NCI-H1436 (cell line): Measurements from ENCODE around the gene ZNF799.
"Not testable (repeated sequence)": the region's sequence is repeated elsewhere in the genome, so short reads cannot be mapped to it uniquely, and the experiment has no call there.

Source experiments
- DNase-seq: peaks from one replicate; lab custom pipeline; 2025; lab: John Stamatoyannopoulos, UW

The ZNF799 gene

DNA sequence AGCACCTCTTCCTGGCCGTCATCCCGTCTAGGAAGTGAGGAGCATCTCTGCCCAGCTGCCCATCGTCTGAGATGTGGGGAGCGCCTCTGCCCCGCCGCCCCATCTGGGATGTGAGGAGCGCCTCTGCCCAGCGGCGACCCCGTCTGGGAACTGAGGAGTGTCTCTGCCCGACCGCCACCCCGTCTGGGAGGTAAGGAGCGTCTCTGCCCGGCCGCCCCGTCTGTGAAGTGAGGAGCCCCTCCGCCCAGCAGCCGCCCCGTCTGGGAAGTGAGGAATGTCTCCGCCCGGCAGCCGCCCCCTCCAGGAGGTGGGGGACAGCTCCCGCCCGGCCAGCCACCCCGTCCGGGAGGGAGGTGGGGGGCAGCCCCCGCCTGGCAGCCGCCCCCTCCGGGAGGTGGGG is 38.8 kb downstream of the ZNF799 start:
- not testable (repeated sequence) for DNase-seq

DNA sequence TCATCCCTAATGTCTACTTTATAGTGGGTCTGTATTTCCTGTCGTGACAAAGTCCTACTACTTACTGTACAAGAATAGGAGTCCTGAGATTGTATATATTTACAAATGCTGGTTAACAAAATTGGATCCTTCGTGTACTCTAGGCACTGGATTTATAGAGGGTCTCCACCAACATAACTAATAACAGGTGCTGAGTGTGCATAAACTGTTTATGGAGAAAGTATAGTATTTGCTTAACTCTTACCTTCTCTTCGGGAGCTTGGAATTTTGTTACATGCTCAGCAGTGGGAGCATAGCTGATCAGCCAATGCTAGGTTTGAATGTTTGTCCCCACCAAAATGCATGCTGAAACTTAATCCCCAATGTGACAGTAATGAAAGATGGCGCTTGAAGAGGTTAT is 47.7 kb downstream of the ZNF799 start:
- DNase-seq = no peak

DNA sequence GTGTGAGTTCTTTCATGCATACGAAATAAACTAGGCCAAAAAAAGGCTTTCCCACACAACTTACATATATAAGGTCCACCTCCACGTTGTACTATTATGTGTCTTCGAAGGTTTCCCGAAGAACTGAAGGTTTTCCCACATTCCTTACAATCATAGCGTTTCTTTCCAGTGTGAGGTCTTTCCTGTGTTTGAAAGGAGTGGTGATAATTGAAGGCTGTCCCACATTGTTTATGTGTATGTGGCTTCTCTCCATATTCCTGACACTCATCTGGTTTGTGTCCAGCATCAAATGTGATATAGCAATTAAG is 50.2 kb downstream of the ZNF799 start:
- no peak for DNase-seq

DNA sequence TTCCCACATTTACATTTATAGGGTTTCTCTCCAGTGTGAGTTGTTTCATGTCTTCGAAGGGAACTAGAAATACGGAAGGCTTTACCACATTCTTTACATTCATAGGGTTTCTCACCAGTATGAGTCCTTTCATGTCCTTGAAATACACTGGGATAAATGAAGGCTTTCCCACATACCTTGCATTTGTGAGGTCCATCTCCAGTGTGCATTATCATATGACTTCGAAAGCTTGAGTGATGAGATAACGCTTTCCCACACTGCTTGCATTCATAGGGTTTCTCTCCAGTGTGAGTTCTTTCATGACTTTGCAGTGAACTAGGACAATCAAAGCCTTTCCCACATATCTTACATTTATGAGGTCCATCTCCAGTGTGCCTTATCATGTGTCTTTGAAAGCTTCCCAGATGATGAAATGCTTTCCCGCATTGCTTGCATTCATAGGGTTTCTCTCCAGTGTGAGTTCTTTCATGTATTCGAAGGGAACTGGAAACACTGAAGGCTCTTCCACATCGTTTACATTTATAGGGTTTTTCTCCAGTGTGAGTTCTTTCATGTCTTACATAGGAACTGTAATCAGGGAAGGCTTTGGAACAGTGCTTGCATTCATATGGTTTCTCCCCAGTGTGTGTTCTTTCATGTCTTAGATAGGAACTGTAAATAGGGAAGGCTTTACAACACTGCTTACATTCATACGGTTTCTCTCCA is 50.7 kb downstream of the ZNF799 start:
- DNase-seq = no peak

DNA sequence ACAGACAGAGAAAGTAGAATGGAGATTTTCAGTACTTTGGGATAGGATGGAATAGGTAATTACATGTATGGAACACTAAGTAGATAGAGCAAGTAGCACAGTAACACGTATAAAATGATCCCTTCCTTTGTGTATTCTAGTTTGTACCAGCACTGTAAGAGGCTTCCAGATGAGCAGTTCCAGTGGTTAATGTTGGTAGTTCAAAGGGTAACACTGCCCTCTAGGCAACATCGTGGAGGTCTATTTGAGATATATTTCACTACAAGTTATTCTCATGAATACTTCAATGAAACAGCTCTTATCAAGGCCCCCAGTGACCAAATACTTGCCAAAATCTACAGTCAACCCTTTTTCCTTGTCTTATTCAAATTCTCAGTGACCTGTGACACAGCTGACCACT is 54.2 kb downstream of the ZNF799 start:
- DNase-seq = no peak

DNA sequence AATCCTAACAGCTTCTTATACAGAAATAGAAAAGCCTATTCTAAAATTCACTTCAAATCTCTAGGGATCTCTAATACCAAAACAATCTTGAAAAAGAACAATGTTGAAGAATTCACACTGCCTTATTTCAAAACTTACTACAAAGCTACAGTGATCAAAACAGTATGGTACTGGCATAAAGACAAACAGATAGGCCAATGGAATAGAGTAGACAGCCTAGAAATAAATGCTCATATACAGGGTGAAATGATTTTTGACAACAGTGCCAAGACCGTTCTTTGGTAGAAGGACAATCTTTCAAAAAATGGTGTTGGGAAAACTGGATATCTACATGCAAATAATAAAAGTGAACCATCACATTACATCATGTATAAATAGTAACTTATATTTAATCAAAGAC is 55.9 kb downstream of the ZNF799 start:
- DNase-seq = no peak
